GM10248 (cell line): Measurements from ENCODE around the gene ITGB7.

ENCODE experiments used
- CTCF ChIA-PET: fragments of 300-600 bp; sonication (Branson Sonifier 250); formaldehyde crosslinking; extraction: SDS; loops from one replicate; lab custom pipeline; 2021; ENCODE audit warnings: antibody characterized with exemption; lab: Yijun Ruan, JAX
- POLR2A ChIA-PET: fragments of 350-650 bp; sonication (Branson Sonifier 250); formaldehyde crosslinking; extraction: SDS; loops from one replicate; lab custom pipeline; 2020; ENCODE audit warnings: antibody characterized with exemption; lab: Yijun Ruan, JAX
- DNase-seq: peaks from one replicate; pipeline ENCODE4 v3.0.0; 2012; ENCODE audit errors: extremely low spot score
- CTCF ChIP-seq: IDR thresholded peaks from 2 replicates; pipeline ENCODE4 v1.5.1; 2012; ENCODE audit warnings: mild to moderate bottlenecking, low read depth; ENCODE audit errors: extremely low read depth, missing control alignments, control extremely low read depth

The ITGB7 gene

GRCh38 chr12:53236443-53237111 lies 29.5 kb upstream of the ITGB7 start:
- POLR2A ChIA-PET, result no interaction called here

GRCh38 chr12:53235742-53236442 lies 28.8 kb upstream of the ITGB7 start:
- ChIA-PET CTCF (interaction anchor here (0.8 to 2.9 kb wide), 9 partner anchors 11 to 170 kb away, joined by 3 to 12 read pairs (median 4); no protein-coding TSS in a partner anchor), POLR2A (no interaction called here)
- no peak for DNase-seq
- no peak for TF ChIP-seq CTCF

More at GRCh38 chr12:53236443-53237111, 29.5 kb upstream of the ITGB7 start:
- no peak for DNase-seq
- CTCF ChIA-PET, result interaction anchor here (0.8 to 2.9 kb wide), 9 partner anchors 11 to 171 kb away, joined by 3 to 12 read pairs (median 4); no protein-coding TSS in a partner anchor
- no peak for TF ChIP-seq CTCF

- ChIA-PET CTCF (interaction anchor here (0.8 to 2.9 kb wide), 2 partner anchors 16 to 21 kb away, joined by 3 to 8 read pairs; no protein-coding TSS in a partner anchor), POLR2A (no interaction called here)
- TF ChIP-seq CTCF, result no peak
- DNase-seq, result no peak
Observed at GRCh38 chr12:53235164-53235563, 28.1 kb upstream of the ITGB7 start.

GRCh38 chr12:53234271-53234914 lies 27.3 kb upstream of the ITGB7 start:
- no peak for DNase-seq
- ChIA-PET POLR2A (no interaction called here), CTCF (interaction anchor here (0.9 to 2.1 kb wide), 2 partner anchors 20 to 38 kb away, joined by 3 to 8 read pairs; no protein-coding TSS in a partner anchor)
- no peak for TF ChIP-seq CTCF

- DNase-seq, result no peak
- TF ChIP-seq CTCF, result no peak
- ChIA-PET CTCF (interaction anchor here (0.9 to 2.1 kb wide), 4 partner anchors 15 to 74 kb away, joined by 3 to 8 read pairs (median 4); no protein-coding TSS in a partner anchor), POLR2A (no interaction called here)
Observed at GRCh38 chr12:53233671-53234121, 26.6 kb upstream of the ITGB7 start.
